Measurements from ENCODE around the gene HSPA2.

- no peak for TF ChIP-seq CTCF (optimal IDR thresholded peaks at IDR 0.05 in 1 of 3, IDR thresholded peaks at IDR 0.05 in 1 of 3, conservative IDR thresholded peaks at IDR 0.05 in 1 of 3; ENCODE audit: extremely low read depth in 1 of 3, insufficient read depth in 2 of 3, low read length in 3 of 3)
- TF ChIP-seq EZH2 (IDR thresholded peaks at IDR 0.05; ENCODE audit: low read length): no peak
Observed at GRCh38 chr14:64522591-64523355, 17.8 kb upstream of the HSPA2 start.
